Activated B cell treated with CpG ODN at 0.5 μM for 24 hours (primary cell): Measurements from ENCODE around the gene GPN2. TPM values are rescaled to one million over a fixed set of nuclear protein-coding genes. Genes with fewer than 3 reads are reported as not detected.

Source experiments
- ATAC-seq: fragments of 200-7000 bp; cut with Tn5 transposase; one replicate; pipeline ENCODE4 v1.10.0; 2021; ENCODE audit warnings: low read depth, mild to moderate bottlenecking, moderate library complexity
- CTCF ChIA-PET: fragments of 350-600 bp; sonication (Branson Sonifier 250); formaldehyde crosslinking; loops from one replicate; lab custom pipeline; 2021; ENCODE audit warnings: antibody characterized with exemption; lab: Charles Lee
- POLR2A ChIA-PET: fragments of 350-600 bp; sonication (Branson Sonifier 250); formaldehyde crosslinking; loops from one replicate; lab custom pipeline; 2021; ENCODE audit warnings: antibody characterized with exemption; lab: Charles Lee
- DNase-seq: peaks from one replicate; pipeline ENCODE4 v3.0.0; 2022
- H3K27ac Mint-ChIP-seq: one replicate; pipeline ENCODE4 v1.8.0; 2020; ENCODE audit warnings: mixed read lengths
- H3K27me3 Mint-ChIP-seq: one replicate; pipeline ENCODE4 v1.8.0; 2021; ENCODE audit warnings: mixed read lengths
- H3K36me3 Mint-ChIP-seq: one replicate; pipeline ENCODE4 v1.8.0; 2021; ENCODE audit warnings: low read depth, mixed read lengths
- H3K4me1 Mint-ChIP-seq: one replicate; pipeline ENCODE4 v1.8.0; 2021; ENCODE audit warnings: mixed read lengths
- H3K4me3 Mint-ChIP-seq: one replicate; pipeline ENCODE4 v1.8.0; 2020; ENCODE audit warnings: mild to moderate bottlenecking, mixed read lengths
- H3K9me3 Mint-ChIP-seq: one replicate; pipeline ENCODE4 v1.8.0; 2020; ENCODE audit warnings: mixed read lengths
- CTCF ChIP-seq: fragments of 200-600 bp; IDR thresholded peaks from one replicate; pipeline ENCODE4 v1.8.0; 2022; ENCODE audit warnings: antibody characterized with exemption, mild to moderate bottlenecking
- intact Hi-C: fragments of 100-400 bp; cut with micrococcal nuclease; formaldehyde crosslinking; loops from one replicate; pipeline ENCODE4 v1.15.1; 2024
- total RNA-seq: library from RNA; stranded (reverse); gene quantifications from 2 replicates; pipeline ENCODE4 v1.2.3, GENCODE V29; 2022

Gene GPN2
- total RNA-seq, 1 donor from 2014 or later, result 48.6 TPM

GRCh38 chr1:26828411-26828991, 61.6 kb downstream of the GPN2 start:
- Mint-ChIP-seq H3K4me1 (peaks cover 57% of the 10 kb centered on the region), H3K4me3 (peak overlapping the region; percentile 86), H3K27ac (peak overlapping the region; percentile 80), H3K9me3 (no peaks in the 10 kb centered on the region), H3K36me3 (peaks cover 28% of the 10 kb centered on the region), H3K27me3 (no peaks in the 10 kb centered on the region)
- DNase-seq (no peak), ATAC-seq (no peak)
- intact Hi-C loops, result loop anchor here (1.0 kb wide), 1 partner anchor 11 kb away; no protein-coding TSS in a partner anchor
- ChIA-PET POLR2A (interaction anchor here (0.7 to 1.8 kb wide), 6 partner anchors 9 to 286 kb away, joined by 3 to 10 read pairs (median 4); partner anchors contain the start of gene GPATCH3), CTCF (interaction anchor here (0.6 to 1.3 kb wide), 3 partner anchors 19 to 59 kb away, joined by 3 to 4 read pairs (median 3); no protein-coding TSS in a partner anchor)
- TF ChIP-seq CTCF, result no peak

GRCh38 chr1:26827663-26828062, 62.4 kb downstream of the GPN2 start:
- POLR2A ChIA-PET, result interaction anchor here (1.3 to 1.8 kb wide), 2 partner anchors 8 to 11 kb away, joined by 4 to 10 read pairs; no protein-coding TSS in a partner anchor
- peak overlapping the region; percentile 80 for H3K27ac Mint-ChIP-seq
- no peaks in the 10 kb centered on the region for H3K9me3 Mint-ChIP-seq
- CTCF ChIA-PET, result interaction anchor here (1.3 kb wide), 1 partner anchor 18 kb away, joined by 4 read pairs; no protein-coding TSS in a partner anchor
- peak overlapping the region; percentile 86 for H3K4me3 Mint-ChIP-seq
- peaks cover 55% of the 10 kb centered on the region for H3K4me1 Mint-ChIP-seq
- no peak for TF ChIP-seq CTCF
- ATAC-seq (no peak), DNase-seq (no peak)
- no peaks in the 10 kb centered on the region for H3K27me3 Mint-ChIP-seq
- intact Hi-C loops, result loop anchor here (1.0 kb wide), 1 partner anchor 12 kb away; no protein-coding TSS in a partner anchor
- H3K36me3 Mint-ChIP-seq, result peaks cover 24% of the 10 kb centered on the region

- intact Hi-C loops, result no loop called here
- Mint-ChIP-seq H3K27me3 (no peaks in the 10 kb centered on the region), H3K4me1 (peaks cover 52% of the 10 kb centered on the region), H3K9me3 (no peaks in the 10 kb centered on the region), H3K36me3 (peaks cover 19% of the 10 kb centered on the region), H3K27ac (peak overlapping the region; percentile 80), H3K4me3 (peak overlapping the region; percentile 86)
- ATAC-seq (no peak), DNase-seq (no peak)
- no peak for TF ChIP-seq CTCF
- ChIA-PET CTCF (interaction anchor here (1.3 kb wide), 1 partner anchor 17 kb away, joined by 4 read pairs; no protein-coding TSS in a partner anchor), POLR2A (interaction anchor here (1.0 kb wide), 1 partner anchor 38 kb away, joined by 3 read pairs; no protein-coding TSS in a partner anchor)
Measured at GRCh38 chr1:26827106-26827604, 62.9 kb downstream of the GPN2 start.

- ChIA-PET CTCF (interaction anchor here (0.6 to 1.8 kb wide), 5 partner anchors 17 to 225 kb away, joined by 3 to 4 read pairs (median 3); no protein-coding TSS in a partner anchor), POLR2A (interaction anchor here (0.6 to 1.0 kb wide), 4 partner anchors 38 to 134 kb away, joined by 3 to 4 read pairs (median 3); no protein-coding TSS in a partner anchor)
- no peak for TF ChIP-seq CTCF
- ATAC-seq, result peak; percentile 92
- Mint-ChIP-seq H3K9me3 (no peaks in the 10 kb centered on the region), H3K27ac (peak within 1 kb of the TSS; percentile 80), H3K4me1 (peaks cover 49% of the 10 kb centered on the region), H3K36me3 (peaks cover 13% of the 10 kb centered on the region), H3K27me3 (no peaks in the 10 kb centered on the region), H3K4me3 (peak within 1 kb of the TSS; percentile 90)
- intact Hi-C loops, result no loop called here
- peak; percentile 79 for DNase-seq
Measured at GRCh38 chr1:26826261-26827105, 63.6 kb downstream of the GPN2 start, which contains the start of gene ZDHHC18. ZDHHC18 (plus strand) TSS chr1:26826688; CDS start chr1:26826805, 117 bp downstream.

Other genes starting within 250 kb of the GPN2 start
- gene ARID1A, start 194.3 kb downstream of the GPN2 start, total RNA-seq, result 116 and 142 TPM in 2 replicates
- gene PIGV, start 102.3 kb downstream of the GPN2 start, total RNA-seq, result 29.6 and 35.4 TPM in 2 replicates
- 27.1 and 30.3 TPM in 2 replicates for gene ZDHHC18, start 63.6 kb downstream of the GPN2 start, total RNA-seq
- 0.22 and 0.29 TPM in 2 replicates for gene SFN, start 27.1 kb downstream of the GPN2 start, total RNA-seq
- 24.0 and 26.0 TPM in 2 replicates for gene GPATCH3, start 10.2 kb upstream of the GPN2 start, total RNA-seq
- gene NR0B2, start 23.7 kb upstream of the GPN2 start, total RNA-seq, result not detected in 2 replicates
- 71.7 and 73.7 TPM in 2 replicates for gene NUDC, start 31.5 kb upstream of the GPN2 start, total RNA-seq
- 0.59 and 0.75 TPM in 2 replicates for gene KDF1, start 70.2 kb upstream of the GPN2 start, total RNA-seq
- gene TRNP1, start 103.4 kb upstream of the GPN2 start, total RNA-seq, result 0.24 and 0.44 TPM in 2 replicates
- not detected in 2 replicates for gene TENT5B, start 122.6 kb upstream of the GPN2 start, total RNA-seq